Progenitor cell of endocrine pancreas (in vitro differentiated cells): Measurements from ENCODE around the gene PSMA2. TPM values are rescaled to one million over a fixed set of nuclear protein-coding genes. Genes with fewer than 3 reads are reported as not detected.

ENCODE experiments used
- DNase-seq: peaks from one replicate; pipeline ENCODE4 v3.0.0; 2021; ENCODE audit warnings: low spot score; ENCODE audit not compliant: unreplicated experiment
- H3K27ac Mint-ChIP-seq: 2 replicates; pipeline ENCODE4 v1.8.0; 2021; ENCODE audit warnings: mild to moderate bottlenecking, moderate library complexity, mixed read lengths
- H3K27me3 Mint-ChIP-seq: 2 replicates; pipeline ENCODE4 v1.8.0; 2021; ENCODE audit warnings: mixed read lengths
- H3K36me3 Mint-ChIP-seq: 2 replicates; pipeline ENCODE4 v1.8.0; 2022; ENCODE audit warnings: mixed read lengths; ENCODE audit not compliant: insufficient read depth
- H3K4me1 Mint-ChIP-seq: 2 replicates; pipeline ENCODE4 v1.8.0; 2021; ENCODE audit warnings: low read depth, mixed read lengths
- H3K4me3 Mint-ChIP-seq: 2 replicates; pipeline ENCODE4 v1.8.0; 2021; ENCODE audit warnings: low read depth, mild to moderate bottlenecking, moderate library complexity, mixed read lengths
- H3K9me3 Mint-ChIP-seq: 2 replicates; pipeline ENCODE4 v1.8.0; 2021; ENCODE audit warnings: low read depth, mixed read lengths
- CTCF ChIP-seq: fragments of 200-600 bp; sonication (generic); IDR thresholded peaks from one replicate; pipeline ENCODE4 v1.5.0; 2021; ENCODE audit warnings: antibody characterized with exemption, mild to moderate bottlenecking; ENCODE audit not compliant: unreplicated experiment
- total RNA-seq: library from RNA; stranded (reverse); gene quantifications from 2 replicates; pipeline ENCODE4 v1.2.1, GENCODE V29; 2021

The PSMA2 gene
- total RNA-seq, 1 donor from 2014 or later, result 99.9 TPM

GRCh38 chr7:42961170-42961569 is 29.2 kb upstream of the PSMA2 start:
- DNase-seq, result no peak
- peaks cover 2% of the 10 kb centered on the region for H3K36me3 Mint-ChIP-seq
- H3K27ac Mint-ChIP-seq, result no peak overlapping the region
- peaks cover 20% of the 10 kb centered on the region for H3K9me3 Mint-ChIP-seq
- peaks cover 6% of the 10 kb centered on the region for H3K4me1 Mint-ChIP-seq
- no peak overlapping the region for H3K4me3 Mint-ChIP-seq
- no peak for TF ChIP-seq CTCF
- no peaks in the 10 kb centered on the region for H3K27me3 Mint-ChIP-seq

DNA sequence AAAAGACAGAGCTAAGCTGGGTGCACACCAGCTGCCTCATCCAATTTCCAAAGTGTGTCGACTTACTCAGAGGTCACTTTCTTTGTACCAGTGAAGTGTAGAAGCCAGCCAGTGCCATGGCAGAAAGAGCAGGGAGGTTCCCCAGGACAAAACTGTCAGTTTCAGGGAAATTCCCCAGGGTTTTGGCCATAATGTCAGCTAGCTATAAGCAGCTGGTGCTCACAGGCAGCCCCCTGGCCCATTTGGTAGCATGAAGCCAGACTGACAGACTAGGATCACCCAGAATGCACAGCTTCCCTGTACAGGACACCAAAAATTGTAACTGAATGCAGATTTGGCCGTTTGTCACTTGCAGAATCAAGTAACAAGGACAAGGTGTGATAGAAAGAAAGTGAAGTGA is 28.8 kb upstream of the PSMA2 start:
- no peak overlapping the region for H3K4me3 Mint-ChIP-seq
- H3K36me3 Mint-ChIP-seq, result peaks cover 2% of the 10 kb centered on the region
- H3K9me3 Mint-ChIP-seq, result peaks cover 21% of the 10 kb centered on the region
- no peak overlapping the region for H3K27ac Mint-ChIP-seq
- H3K4me1 Mint-ChIP-seq, result peaks cover 6% of the 10 kb centered on the region
- DNase-seq, result no peak
- TF ChIP-seq CTCF, result no peak
- H3K27me3 Mint-ChIP-seq, result no peaks in the 10 kb centered on the region

DNA sequence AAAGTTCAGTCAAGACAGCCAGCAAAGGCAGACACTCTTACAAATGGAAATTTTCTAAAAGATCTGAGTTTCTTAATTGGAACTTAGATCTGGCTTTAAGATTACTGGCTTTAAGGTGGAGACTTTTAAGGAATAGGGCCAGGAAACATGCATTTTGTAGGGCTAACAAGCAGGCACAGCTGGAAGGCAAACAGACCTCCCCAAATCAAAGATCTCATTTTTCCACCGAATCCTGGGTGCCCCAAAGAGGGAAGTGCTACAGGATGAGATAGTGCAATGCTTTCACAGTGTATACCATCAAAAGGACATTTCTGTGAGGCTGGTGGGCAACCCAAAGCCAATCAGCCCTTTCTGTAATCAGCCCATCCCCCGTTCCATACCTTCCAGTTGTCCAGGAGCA is 27.6 kb upstream of the PSMA2 start:
- Mint-ChIP-seq H3K27ac (no peak overlapping the region), H3K36me3 (peaks cover 2% of the 10 kb centered on the region), H3K9me3 (peaks cover 21% of the 10 kb centered on the region), H3K27me3 (no peaks in the 10 kb centered on the region), H3K4me3 (no peak overlapping the region), H3K4me1 (peaks cover 6% of the 10 kb centered on the region)
- no peak for DNase-seq
- TF ChIP-seq CTCF, result no peak

GRCh38 chr7:42956062-42956461 is 24.1 kb upstream of the PSMA2 start:
- no peaks in the 10 kb centered on the region for H3K27me3 Mint-ChIP-seq
- H3K36me3 Mint-ChIP-seq, result peaks cover 2% of the 10 kb centered on the region
- no peak overlapping the region for H3K27ac Mint-ChIP-seq
- H3K4me3 Mint-ChIP-seq, result no peak overlapping the region
- H3K4me1 Mint-ChIP-seq, result no peaks in the 10 kb centered on the region
- no peak for TF ChIP-seq CTCF
- no peak for DNase-seq
- H3K9me3 Mint-ChIP-seq, result peaks cover 21% of the 10 kb centered on the region

- Mint-ChIP-seq H3K27ac (no peak overlapping the region), H3K9me3 (peaks cover 12% of the 10 kb centered on the region), H3K4me1 (no peaks in the 10 kb centered on the region), H3K27me3 (no peaks in the 10 kb centered on the region), H3K4me3 (no peak overlapping the region), H3K36me3 (peaks cover 2% of the 10 kb centered on the region)
- DNase-seq, result no peak
- TF ChIP-seq CTCF, result no peak
Observed at GRCh38 chr7:42953994-42954393, 22.0 kb upstream of the PSMA2 start.

GRCh38 chr7:42952328-42952727 is 20.4 kb upstream of the PSMA2 start:
- no peak for DNase-seq
- TF ChIP-seq CTCF, result no peak
- H3K27ac Mint-ChIP-seq, result no peak overlapping the region
- H3K9me3 Mint-ChIP-seq, result peaks cover 12% of the 10 kb centered on the region
- no peaks in the 10 kb centered on the region for H3K4me1 Mint-ChIP-seq
- H3K36me3 Mint-ChIP-seq, result peaks cover 2% of the 10 kb centered on the region
- H3K4me3 Mint-ChIP-seq, result no peak overlapping the region
- no peaks in the 10 kb centered on the region for H3K27me3 Mint-ChIP-seq
